B cell (primary cell): Measurements from ENCODE around the gene DNTTIP2. TPM values are rescaled to one million over a fixed set of nuclear protein-coding genes. Genes with fewer than 3 reads are reported as not detected.
"Not testable (repeated sequence)": the region's sequence is repeated elsewhere in the genome, so short reads cannot be mapped to it uniquely, and the experiment has no call there.

ENCODE experiments used
- ATAC-seq: fragments of 200-7000 bp; cut with Tn5 transposase; one replicate; pipeline ENCODE4 v1.10.0; 2021; ENCODE audit warnings: low read depth, mild to moderate bottlenecking, moderate number of reproducible peaks, moderate library complexity
- CTCF ChIA-PET: fragments of 350-600 bp; sonication (Branson Sonifier 250); formaldehyde crosslinking; loops from one replicate; lab custom pipeline; 2021; ENCODE audit warnings: antibody characterized with exemption, inconsistent platforms; lab: Charles Lee
- POLR2A ChIA-PET: fragments of 350-600 bp; sonication (Branson Sonifier 250); formaldehyde crosslinking; loops from one replicate; lab custom pipeline; 2021; ENCODE audit warnings: antibody characterized with exemption; lab: Charles Lee
- DNase-seq: peaks from one replicate; pipeline ENCODE4 v3.0.0; 2013
- H2AFZ ChIP-seq: 2 replicates; pipeline ENCODE4 v1.6.1; 2012; ENCODE audit warnings: mild to moderate bottlenecking, low read depth, low read length; ENCODE audit not compliant: insufficient read depth, poor library complexity, severe bottlenecking
- H3K27ac ChIP-seq, 2 donors: 1 replicate in 1 of 2; 2 replicates in 1 of 2; pipeline ENCODE4 v1.5.1; 2012 to 2013; ENCODE audit warnings: low read length in 2 of 2, mild to moderate bottlenecking in 2 of 2, moderate library complexity in 1 of 2
- H3K27me3 ChIP-seq, 4 experiments: fragments of 200-600 bp in 1 of 4; sonication (generic) in 1 of 4; replicated peaks in 1 of 4; 1 replicate in 2 of 4; 2 replicates in 2 of 4; pipeline versions ENCODE4 v1.6.1 to v1.7.0; 2013 to 2016; ENCODE audit warnings: low read length in 3 of 4, mild to moderate bottlenecking in 2 of 4, mixed read lengths in 1 of 4, moderate library complexity in 1 of 4; ENCODE audit not compliant: insufficient read depth in 4 of 4, control insufficient read depth in 3 of 4; ENCODE audit errors: control extremely low read depth in 1 of 4
- H3K36me3 ChIP-seq, 2 experiments: replicated peaks in 1 of 2; 1 replicate in 1 of 2; 2 replicates in 1 of 2; pipeline versions ENCODE4 v1.6.1 to v1.7.1; 2013; ENCODE audit warnings: low read length in 1 of 2; ENCODE audit not compliant: insufficient read depth in 2 of 2, control insufficient read depth in 1 of 2; ENCODE audit errors: control extremely low read depth in 1 of 2, extremely low read depth in 1 of 2
- H3K4me1 ChIP-seq, 2 donors: fragments of 200-600 bp in 1 of 2; sonication (generic) in 1 of 2; 1 replicate in 1 of 2; 2 replicates in 1 of 2; pipeline versions ENCODE4 v1.5.1 to v1.6.1; 2013 to 2017; ENCODE audit warnings: low read length in 2 of 2; ENCODE audit not compliant: control insufficient read depth in 2 of 2, insufficient read depth in 2 of 2
- H3K4me2 ChIP-seq: replicated peaks from 2 replicates; pipeline ENCODE3; 2012; ENCODE audit warnings: mild to moderate bottlenecking, low read depth, low read length; ENCODE audit not compliant: poor library complexity, severe bottlenecking
- H3K4me3 ChIP-seq, 5 experiments: fragments of 200-600 bp in 1 of 5; sonication (generic) in 1 of 5; 1 replicate in 3 of 5; 2 replicates in 2 of 5; pipeline versions ENCODE4 v1.5.1 to v1.7.0; 2011 to 2016; ENCODE audit warnings: low read length in 4 of 5, mild to moderate bottlenecking in 4 of 5, low read depth in 2 of 5, control low read depth in 1 of 5, moderate library complexity in 1 of 5; ENCODE audit not compliant: insufficient read depth in 1 of 5; ENCODE audit errors: control extremely low read depth in 1 of 5, extremely low read depth in 1 of 5
- H3K79me2 ChIP-seq: fragments of 200-600 bp; sonication (generic); one replicate; pipeline ENCODE4 v1.6.0; 2016; ENCODE audit warnings: low read length; ENCODE audit not compliant: control insufficient read depth, insufficient read depth
- H3K9ac ChIP-seq: fragments of 200-600 bp; sonication (generic); 2 replicates; pipeline ENCODE4 v1.6.1; 2017; ENCODE audit warnings: mild to moderate bottlenecking, low read length, moderate library complexity
- H3K9me3 ChIP-seq, 3 donors: one replicate each; pipeline versions ENCODE4 v1.6.1 to v1.7.1; 2013; ENCODE audit warnings: low read length in 2 of 3; ENCODE audit not compliant: control insufficient read depth in 2 of 3, insufficient read depth in 1 of 3; ENCODE audit errors: control extremely low read depth in 1 of 3
- H4K20me1 ChIP-seq: 2 replicates; pipeline ENCODE4 v1.6.0; 2012; ENCODE audit warnings: mild to moderate bottlenecking, low read length; ENCODE audit not compliant: insufficient read depth, control insufficient read depth, poor library complexity, severe bottlenecking
- H3K27ac Mint-ChIP-seq: one replicate; pipeline ENCODE4 v1.8.0; 2021; ENCODE audit warnings: mixed read lengths
- H3K27me3 Mint-ChIP-seq: one replicate; pipeline ENCODE4 v1.8.0; 2021; ENCODE audit warnings: mixed read lengths
- H3K4me1 Mint-ChIP-seq: one replicate; pipeline ENCODE4 v1.8.0; 2021; ENCODE audit warnings: mixed read lengths
- H3K4me3 Mint-ChIP-seq: one replicate; pipeline ENCODE4 v1.8.0; 2021; ENCODE audit warnings: mixed read lengths
- H3K9me3 Mint-ChIP-seq: one replicate; pipeline ENCODE4 v1.8.0; 2022; ENCODE audit warnings: mixed read lengths; ENCODE audit not compliant: insufficient read depth
- WGBS: methylation state at CpG from one replicate; pipeline ENCODE4 v1.1.5; 2013; ENCODE audit warnings: missing lambda C conversion rate; ENCODE audit not compliant: insufficient coverage; 5-methylcytosine and 5-hydroxymethylcytosine counted together
- intact Hi-C: fragments of 100-400 bp; cut with micrococcal nuclease; formaldehyde crosslinking; loops from one replicate; pipeline ENCODE4 v1.10.0; 2022
- polyA plus RNA-seq: library from polyadenylated mRNA; depleted of rRNA; stranded (reverse); fragments of >200 nt; gene quantifications from 2 replicates; pipeline ENCODE4 v1.2.3, GENCODE V29; 2012
- total RNA-seq, 2 donors: library from RNA; stranded (reverse); fragments of 120-200 nt in 1 of 2; gene quantifications; 1 replicate in 1 of 2; 2 replicates in 1 of 2; pipeline versions ENCODE4 v1.2.3 to v1.2.4, GENCODE V29; 2013 to 2022
- TF ChIP-seq, protein P1 (sequence below): fragments of 200-600 bp; IDR thresholded peaks from one replicate; pipeline ENCODE4 v1.8.0; 2022; ENCODE audit warnings: antibody characterized with exemption, mild to moderate bottlenecking

Gene DNTTIP2
- total and polyA plus RNA-seq, 2 donors (not counting 1 experiment from before 2014, with no cell fraction given) = 13.6 to 62.1 TPM

DNA sequence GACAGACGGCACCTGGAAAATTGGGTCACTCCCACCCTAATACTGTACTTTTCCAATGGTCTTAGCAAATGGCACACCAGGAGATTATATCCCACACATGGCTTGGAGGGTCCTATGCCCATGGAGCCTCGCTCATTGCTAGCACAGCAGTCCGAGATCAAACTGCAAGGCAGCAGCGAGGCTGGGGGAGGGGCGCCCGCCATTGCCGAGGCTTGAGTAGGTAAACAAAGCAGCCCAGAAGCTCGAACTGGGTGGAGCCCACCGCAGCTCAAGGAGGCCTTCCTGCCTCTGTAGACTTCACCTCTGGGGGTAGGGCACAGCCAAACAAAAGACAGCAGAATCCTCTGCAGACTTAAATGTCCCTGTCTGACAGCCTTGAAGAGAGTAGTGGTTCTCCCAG, 23.0 kb downstream of the DNTTIP2 start:
- peaks cover 14% of the 10 kb centered on the region for H3K27me3 Mint-ChIP-seq
- H4K20me1 ChIP-seq, H3K4me2 ChIP-seq, H2AFZ ChIP-seq, DNase-seq, H3K4me1 Mint-ChIP-seq, POLR2A ChIA-PET, H3K27ac ChIP-seq, H3K79me2 ChIP-seq, H3K27ac Mint-ChIP-seq, H3K9me3 ChIP-seq, H3K9ac ChIP-seq, H3K9me3 Mint-ChIP-seq, H3K4me3 ChIP-seq, ATAC-seq, H3K27me3 ChIP-seq, H3K4me3 Mint-ChIP-seq, H3K36me3 ChIP-seq, intact Hi-C loops, H3K4me1 ChIP-seq: not testable (repeated sequence)
- WGBS = 91% methylated on average over 7 of the region's 9 CpGs
- CTCF ChIA-PET = interaction anchor here (1.9 kb wide), 1 partner anchor 12 kb away, joined by 5 read pairs; no protein-coding TSS in a partner anchor

DNA sequence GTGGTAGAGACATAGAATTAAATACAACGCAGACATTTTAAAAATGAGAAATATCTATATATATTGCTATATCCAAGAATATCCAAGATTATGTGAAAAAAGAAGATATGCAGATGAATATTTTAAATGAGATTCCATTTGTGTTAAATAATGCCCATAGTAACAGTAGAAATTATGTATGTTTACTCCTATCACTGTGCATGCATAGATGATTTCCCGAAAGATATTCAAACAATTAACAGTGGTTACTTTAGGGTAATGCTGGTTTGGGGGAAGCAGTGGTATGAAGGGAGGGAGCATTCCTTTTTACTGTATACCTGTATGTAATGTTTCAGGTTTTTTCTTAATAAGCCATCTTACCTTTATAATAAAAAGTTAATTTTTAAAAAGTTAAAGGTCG, 25.1 kb downstream of the DNTTIP2 start:
- Histone ChIP-seq H2AFZ (no peak overlapping the region), H4K20me1 (no peaks in the 10 kb centered on the region), H3K27me3 (peaks cover 0 to 5% (median 3%) of the 10 kb centered on the region in 4 experiments), H3K4me2 (no peak overlapping the region), H3K9me3 (peaks cover 0 to 7% (median 0%) of the 10 kb centered on the region in 3 donors), H3K36me3 (no peaks in the 10 kb centered on the region), H3K4me1 (peaks cover 0 to 7% of the 10 kb centered on the region in 2 donors), H3K79me2 (no peaks in the 10 kb centered on the region), H3K27ac (no peak overlapping the region), H3K9ac (no peak overlapping the region), H3K4me3 (no peak overlapping the region)
- Mint-ChIP-seq H3K27ac (no peak overlapping the region), H3K4me1 (no peaks in the 10 kb centered on the region), H3K9me3 (no peaks in the 10 kb centered on the region), H3K4me3 (no peak overlapping the region), H3K27me3 (peaks cover 14% of the 10 kb centered on the region)
- no CpG with 5 or more reads among the region's 3 CpGs for WGBS
- ATAC-seq = no peak
- intact Hi-C loops = no loop called here
- POLR2A ChIA-PET = no interaction called here
- TF ChIP-seq, protein P1, sequence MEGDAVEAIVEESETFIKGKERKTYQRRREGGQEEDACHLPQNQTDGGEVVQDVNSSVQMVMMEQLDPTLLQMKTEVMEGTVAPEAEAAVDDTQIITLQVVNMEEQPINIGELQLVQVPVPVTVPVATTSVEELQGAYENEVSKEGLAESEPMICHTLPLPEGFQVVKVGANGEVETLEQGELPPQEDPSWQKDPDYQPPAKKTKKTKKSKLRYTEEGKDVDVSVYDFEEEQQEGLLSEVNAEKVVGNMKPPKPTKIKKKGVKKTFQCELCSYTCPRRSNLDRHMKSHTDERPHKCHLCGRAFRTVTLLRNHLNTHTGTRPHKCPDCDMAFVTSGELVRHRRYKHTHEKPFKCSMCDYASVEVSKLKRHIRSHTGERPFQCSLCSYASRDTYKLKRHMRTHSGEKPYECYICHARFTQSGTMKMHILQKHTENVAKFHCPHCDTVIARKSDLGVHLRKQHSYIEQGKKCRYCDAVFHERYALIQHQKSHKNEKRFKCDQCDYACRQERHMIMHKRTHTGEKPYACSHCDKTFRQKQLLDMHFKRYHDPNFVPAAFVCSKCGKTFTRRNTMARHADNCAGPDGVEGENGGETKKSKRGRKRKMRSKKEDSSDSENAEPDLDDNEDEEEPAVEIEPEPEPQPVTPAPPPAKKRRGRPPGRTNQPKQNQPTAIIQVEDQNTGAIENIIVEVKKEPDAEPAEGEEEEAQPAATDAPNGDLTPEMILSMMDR = no peak
- CTCF ChIA-PET = no interaction called here
- no peak for DNase-seq
